Activated T-helper 1 cell treated with anti-CD3 and anti-CD28 coated beads, Interleukin-12 subunit alpha, Interleukin-12 subunit beta, Interleukin-2, Interleukin-4 antibody, amounts not matched to agents 30 ng/mL and 10 ng/mL and 1 ng/mL, durations not matched to agents 14 hours and 24 hours and 36 hours (primary cell): ENCODE data around the gene LCORL. TPM values are rescaled to one million over a fixed set of nuclear protein-coding genes. Genes with fewer than 3 reads are reported as not detected.
"Not testable (repeated sequence)": the region's sequence is repeated elsewhere in the genome, so short reads cannot be mapped to it uniquely, and the experiment has no call there.

Source experiments
- DNase-seq: peaks from one replicate; pipeline ENCODE4 v3.0.0; 2021; ENCODE audit warnings: low spot score
- H3K27ac Mint-ChIP-seq: one replicate; pipeline ENCODE4 v1.8.0; 2021; ENCODE audit warnings: mild to moderate bottlenecking, mixed read lengths
- H3K27me3 Mint-ChIP-seq: one replicate; pipeline ENCODE4 v1.8.0; 2022; ENCODE audit warnings: mild to moderate bottlenecking, moderate library complexity, mixed read lengths; ENCODE audit not compliant: insufficient read depth
- H3K36me3 Mint-ChIP-seq: one replicate; pipeline ENCODE4 v1.8.0; 2021; ENCODE audit warnings: low read depth, mixed read lengths
- H3K4me1 Mint-ChIP-seq: one replicate; pipeline ENCODE4 v1.8.0; 2021; ENCODE audit warnings: low read depth, mixed read lengths
- H3K4me3 Mint-ChIP-seq: one replicate; pipeline ENCODE4 v1.8.0; 2021; ENCODE audit warnings: mild to moderate bottlenecking, moderate library complexity, mixed read lengths
- H3K9me3 Mint-ChIP-seq: one replicate; pipeline ENCODE4 v1.8.0; 2021; ENCODE audit warnings: mixed read lengths
- intact Hi-C: fragments of 100-400 bp; cut with micrococcal nuclease; formaldehyde crosslinking; loops from one replicate; pipeline ENCODE4 v1.15.1; 2024
- total RNA-seq: library from RNA; stranded (reverse); gene quantifications from 2 replicates; pipeline ENCODE4 v1.2.3, GENCODE V29; 2022

Gene LCORL
- total RNA-seq, 1 donor from 2014 or later, result 8.7 TPM

- Mint-ChIP-seq H3K36me3 (peaks cover 4% of the 10 kb centered on the region), H3K9me3 (peaks cover 10% of the 10 kb centered on the region), H3K27me3 (peaks cover 4% of the 10 kb centered on the region), H3K4me3 (no peak overlapping the region), H3K4me1 (peaks cover 6% of the 10 kb centered on the region), H3K27ac (no peak overlapping the region)
- intact Hi-C loops, result loop anchor here (2.0 kb wide), 1 partner anchor 13 kb away; the partner anchor contains the start of gene LCORL
- DNase-seq, result no peak
Observed at GRCh38 chr4:18007625-18008024, 13.9 kb downstream of the LCORL start.

- not testable (repeated sequence) for H3K4me1 Mint-ChIP-seq, DNase-seq, H3K36me3 Mint-ChIP-seq, H3K27ac Mint-ChIP-seq, H3K4me3 Mint-ChIP-seq, H3K27me3 Mint-ChIP-seq
- H3K9me3 Mint-ChIP-seq, result peaks cover 10% of the 10 kb centered on the region
- intact Hi-C loops, result loop anchor here (2.0 kb wide), 1 partner anchor 14 kb away; the partner anchor contains the start of gene LCORL
Observed at GRCh38 chr4:18006432-18006831, 15.1 kb downstream of the LCORL start.

GRCh38 chr4:17997129-17997528, 24.4 kb downstream of the LCORL start:
- no peaks in the 10 kb centered on the region for H3K4me1 Mint-ChIP-seq
- H3K27me3 Mint-ChIP-seq, result no peaks in the 10 kb centered on the region
- H3K36me3 Mint-ChIP-seq, result no peaks in the 10 kb centered on the region
- intact Hi-C loops, result no loop called here
- H3K27ac Mint-ChIP-seq, result no peak overlapping the region
- H3K9me3 Mint-ChIP-seq, result no peaks in the 10 kb centered on the region
- no peak for DNase-seq
- H3K4me3 Mint-ChIP-seq, result no peak overlapping the region

GRCh38 chr4:17995165-17995564, 26.4 kb downstream of the LCORL start:
- Mint-ChIP-seq H3K9me3 (peaks cover 6% of the 10 kb centered on the region), H3K27ac (no peak overlapping the region), H3K4me3 (no peak overlapping the region), H3K36me3 (no peaks in the 10 kb centered on the region), H3K27me3 (no peaks in the 10 kb centered on the region), H3K4me1 (no peaks in the 10 kb centered on the region)
- DNase-seq, result no peak
- intact Hi-C loops, result no loop called here

GRCh38 chr4:17985832-17986231, 35.7 kb downstream of the LCORL start:
- no peak for DNase-seq
- Mint-ChIP-seq H3K4me1 (no peaks in the 10 kb centered on the region), H3K27ac (no peak overlapping the region), H3K9me3 (peaks cover 56% of the 10 kb centered on the region), H3K4me3 (no peak overlapping the region), H3K36me3 (peaks cover 1% of the 10 kb centered on the region), H3K27me3 (no peaks in the 10 kb centered on the region)
- intact Hi-C loops, result no loop called here

GRCh38 chr4:17981063-17981462, 40.5 kb downstream of the LCORL start:
- no peaks in the 10 kb centered on the region for H3K36me3 Mint-ChIP-seq
- no peaks in the 10 kb centered on the region for H3K4me1 Mint-ChIP-seq
- H3K27me3 Mint-ChIP-seq, result no peaks in the 10 kb centered on the region
- no peak for DNase-seq
- H3K4me3 Mint-ChIP-seq, result no peak overlapping the region
- H3K27ac Mint-ChIP-seq, result no peak overlapping the region
- intact Hi-C loops, result no loop called here
- H3K9me3 Mint-ChIP-seq, result peaks cover 41% of the 10 kb centered on the region

- H3K36me3 Mint-ChIP-seq, result no peaks in the 10 kb centered on the region
- H3K27ac Mint-ChIP-seq, result no peak overlapping the region
- no peaks in the 10 kb centered on the region for H3K27me3 Mint-ChIP-seq
- H3K9me3 Mint-ChIP-seq, result no peaks in the 10 kb centered on the region
- no peaks in the 10 kb centered on the region for H3K4me1 Mint-ChIP-seq
- H3K4me3 Mint-ChIP-seq, result no peak overlapping the region
- intact Hi-C loops, result no loop called here
- DNase-seq, result no peak
Observed at GRCh38 chr4:17968721-17969120, 52.8 kb downstream of the LCORL start.

- Mint-ChIP-seq H3K36me3 (no peaks in the 10 kb centered on the region), H3K9me3 (no peaks in the 10 kb centered on the region), H3K27ac (no peak overlapping the region), H3K27me3 (no peaks in the 10 kb centered on the region), H3K4me1 (no peaks in the 10 kb centered on the region), H3K4me3 (no peak overlapping the region)
- intact Hi-C loops, result no loop called here
- DNase-seq, result no peak
Observed at GRCh38 chr4:17967078-17967477, 54.5 kb downstream of the LCORL start.

- H3K36me3 Mint-ChIP-seq, result no peaks in the 10 kb centered on the region
- DNase-seq, result no peak
- H3K27ac Mint-ChIP-seq, result no peak overlapping the region
- no peaks in the 10 kb centered on the region for H3K27me3 Mint-ChIP-seq
- no peaks in the 10 kb centered on the region for H3K9me3 Mint-ChIP-seq
- H3K4me3 Mint-ChIP-seq, result no peak overlapping the region
- no peaks in the 10 kb centered on the region for H3K4me1 Mint-ChIP-seq
- intact Hi-C loops, result no loop called here
Observed at GRCh38 chr4:17966312-17966711, 55.2 kb downstream of the LCORL start.

- Mint-ChIP-seq H3K27me3 (no peaks in the 10 kb centered on the region), H3K36me3 (no peaks in the 10 kb centered on the region), H3K9me3 (no peaks in the 10 kb centered on the region), H3K27ac (no peak overlapping the region), H3K4me1 (no peaks in the 10 kb centered on the region), H3K4me3 (no peak overlapping the region)
- intact Hi-C loops, result no loop called here
- DNase-seq, result no peak
Observed at GRCh38 chr4:17964576-17964975, 57.0 kb downstream of the LCORL start.

GRCh38 chr4:17962171-17962570, 59.4 kb downstream of the LCORL start:
- H3K4me3 Mint-ChIP-seq, result no peak overlapping the region
- H3K36me3 Mint-ChIP-seq, result no peaks in the 10 kb centered on the region
- no peak overlapping the region for H3K27ac Mint-ChIP-seq
- no peaks in the 10 kb centered on the region for H3K9me3 Mint-ChIP-seq
- intact Hi-C loops, result no loop called here
- H3K27me3 Mint-ChIP-seq, result no peaks in the 10 kb centered on the region
- H3K4me1 Mint-ChIP-seq, result no peaks in the 10 kb centered on the region
- no peak for DNase-seq

- H3K36me3 Mint-ChIP-seq, result no peaks in the 10 kb centered on the region
- DNase-seq, result no peak
- intact Hi-C loops, result no loop called here
- H3K4me1 Mint-ChIP-seq, result no peaks in the 10 kb centered on the region
- H3K9me3 Mint-ChIP-seq, result no peaks in the 10 kb centered on the region
- no peak overlapping the region for H3K4me3 Mint-ChIP-seq
- H3K27ac Mint-ChIP-seq, result no peak overlapping the region
- H3K27me3 Mint-ChIP-seq, result no peaks in the 10 kb centered on the region
Observed at GRCh38 chr4:17961249-17961648, 60.3 kb downstream of the LCORL start.

- intact Hi-C loops, result no loop called here
- Mint-ChIP-seq H3K9me3 (peaks cover 4% of the 10 kb centered on the region), H3K4me1 (no peaks in the 10 kb centered on the region), H3K36me3 (peaks cover 2% of the 10 kb centered on the region), H3K4me3 (no peak overlapping the region), H3K27ac (no peak overlapping the region), H3K27me3 (no peaks in the 10 kb centered on the region)
- no peak for DNase-seq
Observed at GRCh38 chr4:17958181-17958580, 63.4 kb downstream of the LCORL start.

GRCh38 chr4:17957688-17958087, 63.9 kb downstream of the LCORL start:
- H3K4me3 Mint-ChIP-seq, result no peak overlapping the region
- no peak for DNase-seq
- peaks cover 2% of the 10 kb centered on the region for H3K36me3 Mint-ChIP-seq
- H3K27ac Mint-ChIP-seq, result no peak overlapping the region
- intact Hi-C loops, result no loop called here
- no peaks in the 10 kb centered on the region for H3K27me3 Mint-ChIP-seq
- H3K9me3 Mint-ChIP-seq, result peaks cover 4% of the 10 kb centered on the region
- H3K4me1 Mint-ChIP-seq, result no peaks in the 10 kb centered on the region
